Forelimb muscle (tissue), 1 donor: ENCODE data around the gene ARHGDIG. TPM values are rescaled to one million over a fixed set of nuclear protein-coding genes. Genes with fewer than 3 reads are reported as not detected.
"Not testable (repeated sequence)": the region's sequence is repeated elsewhere in the genome, so short reads cannot be mapped to it uniquely, and the experiment has no call there.

Experiments used
- DNase-seq: peaks from one replicate; pipeline ENCODE4 v3.0.0-alpha.2; 2013; ENCODE audit warnings: low read depth
- polyA plus RNA-seq: library from polyadenylated mRNA; unstranded; fragments of 120-200 nt; gene quantifications from one replicate; pipeline ENCODE4 v1.2.1, GENCODE V29; 2013; ENCODE audit not compliant: insufficient read length

Gene ARHGDIG
- polyA plus RNA-seq, 1 donor = 0.82 TPM

GRCh38 chr16:263944-264343, 16.4 kb upstream of the ARHGDIG start:
- no peak for DNase-seq

GRCh38 chr16:264440-264951, 15.9 kb upstream of the ARHGDIG start:
- no peak for DNase-seq

GRCh38 chr16:265002-265529, 15.3 kb upstream of the ARHGDIG start:
- no peak for DNase-seq

GRCh38 chr16:265711-266110, 14.7 kb upstream of the ARHGDIG start:
- no peak for DNase-seq

- DNase-seq = no peak
Observed at GRCh38 chr16:266258-267164, 13.9 kb upstream of the ARHGDIG start.

- DNase-seq = not testable (repeated sequence)
Observed at GRCh38 chr16:267562-267961, 12.8 kb upstream of the ARHGDIG start.

- DNase-seq = no peak
Observed at GRCh38 chr16:268141-269053, 12.0 kb upstream of the ARHGDIG start.

- DNase-seq = no peak
Observed at GRCh38 chr16:269061-269796, 11.2 kb upstream of the ARHGDIG start.

GRCh38 chr16:270381-271255, 9.8 kb upstream of the ARHGDIG start:
- DNase-seq = no peak

GRCh38 chr16:272633-273546, 7.5 kb upstream of the ARHGDIG start:
- no peak for DNase-seq

- DNase-seq = no peak
Observed at GRCh38 chr16:273547-274421, 6.6 kb upstream of the ARHGDIG start.

- DNase-seq = no peak
Observed at GRCh38 chr16:275041-275641, 5.2 kb upstream of the ARHGDIG start.

GRCh38 chr16:275786-276232, 4.6 kb upstream of the ARHGDIG start, which contains the start of gene RGS11:
TSS of gene RGS11 (minus strand) at chr16:275944. CDS start at chr16:275911, 33 bp downstream.
- DNase-seq = no peak

- no peak for DNase-seq
Observed at GRCh38 chr16:276426-277077, 3.8 kb upstream of the ARHGDIG start.

GRCh38 chr16:278863-279366, 1.5 kb upstream of the ARHGDIG start:
- no peak for DNase-seq

- DNase-seq = no peak
Observed at GRCh38 chr16:279531-279930, 860 bp upstream of the ARHGDIG start.

- DNase-seq = no peak
Observed at GRCh38 chr16:280005-280460, 358 bp upstream of the ARHGDIG start.
